Endothelial cell (in vitro differentiated cells): ENCODE measurements around the gene TRAF4. TPM values are rescaled to one million over a fixed set of nuclear protein-coding genes. Genes with fewer than 3 reads are reported as not detected.

Experiments
- DNase-seq: peaks from one replicate; pipeline ENCODE4 v3.0.0; 2021; ENCODE audit warnings: low spot score
- H3K27ac Mint-ChIP-seq: one replicate; pipeline ENCODE4 v1.8.0; 2021; ENCODE audit warnings: mixed read lengths, inconsistent platforms; ENCODE audit not compliant: unreplicated experiment
- H3K27me3 Mint-ChIP-seq: one replicate; pipeline ENCODE4 v1.8.0; 2021; ENCODE audit warnings: mild to moderate bottlenecking, moderate library complexity, mixed read lengths, inconsistent platforms; ENCODE audit not compliant: unreplicated experiment
- H3K36me3 Mint-ChIP-seq: one replicate; pipeline ENCODE4 v1.8.0; 2021; ENCODE audit warnings: mild to moderate bottlenecking, low read depth, mixed read lengths, inconsistent platforms; ENCODE audit not compliant: unreplicated experiment
- H3K4me1 Mint-ChIP-seq: one replicate; pipeline ENCODE4 v1.8.0; 2021; ENCODE audit warnings: mild to moderate bottlenecking, mixed read lengths, inconsistent platforms; ENCODE audit not compliant: unreplicated experiment
- H3K4me3 Mint-ChIP-seq: one replicate; pipeline ENCODE4 v1.8.0; 2021; ENCODE audit warnings: mild to moderate bottlenecking, mixed read lengths, inconsistent platforms; ENCODE audit not compliant: unreplicated experiment
- H3K9me3 Mint-ChIP-seq: one replicate; pipeline ENCODE4 v1.8.0; 2021; ENCODE audit warnings: mixed read lengths, inconsistent platforms; ENCODE audit not compliant: unreplicated experiment
- total RNA-seq: library from RNA; stranded (reverse); fragmentation: NEBNext Ultra II Directional; extraction: Animal tissue kit (Norgen Biotek cat#: 25700); gene quantifications from one replicate; pipeline ENCODE4 v1.2.1, GENCODE V29; 2021; ENCODE audit not compliant: unreplicated experiment
- TF ChIP-seq, protein P1 (sequence below): fragments of 200-600 bp; sonication (generic); IDR thresholded peaks from one replicate; pipeline ENCODE4 v1.5.0; 2021; ENCODE audit warnings: antibody characterized with exemption; ENCODE audit not compliant: unreplicated experiment

The TRAF4 gene
- total RNA-seq, 1 donor from 2014 or later: 166 TPM

DNA sequence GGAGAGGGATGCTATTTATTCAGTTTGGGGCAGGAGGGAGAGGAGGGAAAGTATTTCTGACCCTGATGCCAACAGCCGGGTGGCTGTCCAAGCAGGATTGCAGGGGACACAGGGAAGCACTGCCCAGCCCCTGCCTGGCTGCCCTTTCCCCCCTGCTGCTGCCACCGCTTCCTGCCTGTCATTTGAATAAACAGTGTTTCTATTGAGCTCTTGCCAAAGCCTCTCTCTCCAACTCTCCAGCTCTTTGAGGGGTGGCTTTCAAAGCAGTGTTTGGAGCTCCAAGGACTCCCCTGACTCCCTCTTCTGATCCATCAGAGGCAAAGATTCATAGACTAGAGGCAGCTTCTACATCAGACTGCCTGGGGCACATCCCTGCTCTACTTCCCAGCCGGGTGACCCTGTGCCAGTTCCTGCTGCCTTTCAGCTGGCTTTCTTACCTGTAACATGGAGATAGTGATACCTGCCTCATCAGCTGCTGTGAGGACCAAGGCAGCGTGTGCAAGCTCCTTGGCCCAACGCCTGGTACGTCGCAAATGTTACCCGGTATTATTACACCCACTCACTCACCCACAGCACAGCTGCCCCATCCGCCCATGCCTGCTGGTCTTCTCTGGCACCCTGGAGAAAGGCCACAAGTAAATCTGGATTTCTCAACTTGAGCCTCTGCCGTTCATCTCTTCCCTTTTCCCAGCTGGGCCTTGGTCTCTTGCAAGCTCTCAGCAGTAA, 41.6 kb upstream of the TRAF4 start:
- no peak for DNase-seq
- Mint-ChIP-seq H3K36me3 (peaks cover 66% of the 10 kb centered on the region), H3K4me1 (peaks cover 13% of the 10 kb centered on the region), H3K27me3 (peaks cover 10% of the 10 kb centered on the region), H3K9me3 (no peaks in the 10 kb centered on the region), H3K27ac (peak overlapping the region; percentile 70), H3K4me3 (peak overlapping the region; percentile 53)
- TF ChIP-seq, protein P1, sequence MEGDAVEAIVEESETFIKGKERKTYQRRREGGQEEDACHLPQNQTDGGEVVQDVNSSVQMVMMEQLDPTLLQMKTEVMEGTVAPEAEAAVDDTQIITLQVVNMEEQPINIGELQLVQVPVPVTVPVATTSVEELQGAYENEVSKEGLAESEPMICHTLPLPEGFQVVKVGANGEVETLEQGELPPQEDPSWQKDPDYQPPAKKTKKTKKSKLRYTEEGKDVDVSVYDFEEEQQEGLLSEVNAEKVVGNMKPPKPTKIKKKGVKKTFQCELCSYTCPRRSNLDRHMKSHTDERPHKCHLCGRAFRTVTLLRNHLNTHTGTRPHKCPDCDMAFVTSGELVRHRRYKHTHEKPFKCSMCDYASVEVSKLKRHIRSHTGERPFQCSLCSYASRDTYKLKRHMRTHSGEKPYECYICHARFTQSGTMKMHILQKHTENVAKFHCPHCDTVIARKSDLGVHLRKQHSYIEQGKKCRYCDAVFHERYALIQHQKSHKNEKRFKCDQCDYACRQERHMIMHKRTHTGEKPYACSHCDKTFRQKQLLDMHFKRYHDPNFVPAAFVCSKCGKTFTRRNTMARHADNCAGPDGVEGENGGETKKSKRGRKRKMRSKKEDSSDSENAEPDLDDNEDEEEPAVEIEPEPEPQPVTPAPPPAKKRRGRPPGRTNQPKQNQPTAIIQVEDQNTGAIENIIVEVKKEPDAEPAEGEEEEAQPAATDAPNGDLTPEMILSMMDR: no peak

DNA sequence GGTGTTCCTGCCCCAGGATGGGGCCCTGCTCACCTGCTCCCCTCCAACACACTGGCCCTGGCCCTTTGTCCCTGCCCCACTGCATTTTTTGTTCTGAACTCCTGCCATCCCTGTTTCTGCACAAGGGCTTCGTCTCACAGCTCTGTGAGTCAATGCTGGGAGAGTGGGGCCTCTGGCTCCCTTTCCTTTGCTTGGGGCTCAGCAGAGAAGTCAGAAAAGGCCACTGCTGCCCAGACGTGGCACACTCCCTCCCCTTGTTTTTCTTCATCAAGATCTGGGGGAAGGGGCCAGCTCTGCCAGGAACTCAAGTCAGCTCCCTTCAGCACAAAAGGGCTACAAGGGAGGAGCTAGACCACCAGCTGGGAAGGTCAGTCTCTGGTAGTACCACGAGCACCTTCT, 41.1 kb upstream of the TRAF4 start:
- H3K27me3 Mint-ChIP-seq: peaks cover 10% of the 10 kb centered on the region
- H3K9me3 Mint-ChIP-seq: no peaks in the 10 kb centered on the region
- peaks cover 66% of the 10 kb centered on the region for H3K36me3 Mint-ChIP-seq
- peak overlapping the region; percentile 53 for H3K4me3 Mint-ChIP-seq
- no peak overlapping the region for H3K27ac Mint-ChIP-seq
- TF ChIP-seq, protein P1: no peak
- peaks cover 15% of the 10 kb centered on the region for H3K4me1 Mint-ChIP-seq
- no peak for DNase-seq

DNA sequence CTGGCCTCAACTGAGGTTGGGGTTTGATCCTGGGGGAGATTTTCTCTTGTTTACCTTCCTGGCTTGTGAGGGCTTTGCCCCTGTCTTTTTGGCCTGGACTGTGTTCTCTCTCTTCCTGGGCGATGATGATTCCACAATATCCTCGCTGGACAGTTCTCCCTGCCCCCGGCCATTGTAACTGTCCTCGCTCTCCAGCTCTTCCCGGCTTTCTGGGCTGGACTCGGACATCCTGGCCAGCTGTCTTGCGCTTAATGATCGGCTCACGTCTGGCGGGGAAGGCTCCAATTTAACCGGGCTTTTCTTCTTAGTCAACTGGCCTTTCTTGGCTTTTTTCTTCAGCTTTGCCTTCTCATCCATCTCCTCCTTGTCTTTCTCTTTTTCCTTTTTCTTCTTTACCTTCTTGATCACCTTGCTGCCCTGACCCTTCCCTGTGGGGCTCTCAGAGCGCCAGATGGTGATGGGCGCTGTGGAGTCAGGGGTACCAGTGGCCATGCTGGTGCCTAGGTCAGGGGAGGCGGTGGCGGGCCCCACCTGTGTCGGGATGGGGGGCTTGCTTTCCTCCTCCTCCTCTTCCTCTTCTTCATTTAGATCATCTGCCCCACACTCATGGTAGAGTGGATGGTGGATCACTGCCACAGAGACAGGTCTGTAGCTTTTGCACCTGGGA, 40.1 kb upstream of the TRAF4 start:
- DNase-seq: no peak
- no peaks in the 10 kb centered on the region for H3K9me3 Mint-ChIP-seq
- H3K36me3 Mint-ChIP-seq: peaks cover 64% of the 10 kb centered on the region
- TF ChIP-seq, protein P1: no peak
- H3K27me3 Mint-ChIP-seq: peaks cover 13% of the 10 kb centered on the region
- H3K27ac Mint-ChIP-seq: peak overlapping the region; percentile 77
- peaks cover 15% of the 10 kb centered on the region for H3K4me1 Mint-ChIP-seq
- H3K4me3 Mint-ChIP-seq: peak overlapping the region; percentile 79

DNA sequence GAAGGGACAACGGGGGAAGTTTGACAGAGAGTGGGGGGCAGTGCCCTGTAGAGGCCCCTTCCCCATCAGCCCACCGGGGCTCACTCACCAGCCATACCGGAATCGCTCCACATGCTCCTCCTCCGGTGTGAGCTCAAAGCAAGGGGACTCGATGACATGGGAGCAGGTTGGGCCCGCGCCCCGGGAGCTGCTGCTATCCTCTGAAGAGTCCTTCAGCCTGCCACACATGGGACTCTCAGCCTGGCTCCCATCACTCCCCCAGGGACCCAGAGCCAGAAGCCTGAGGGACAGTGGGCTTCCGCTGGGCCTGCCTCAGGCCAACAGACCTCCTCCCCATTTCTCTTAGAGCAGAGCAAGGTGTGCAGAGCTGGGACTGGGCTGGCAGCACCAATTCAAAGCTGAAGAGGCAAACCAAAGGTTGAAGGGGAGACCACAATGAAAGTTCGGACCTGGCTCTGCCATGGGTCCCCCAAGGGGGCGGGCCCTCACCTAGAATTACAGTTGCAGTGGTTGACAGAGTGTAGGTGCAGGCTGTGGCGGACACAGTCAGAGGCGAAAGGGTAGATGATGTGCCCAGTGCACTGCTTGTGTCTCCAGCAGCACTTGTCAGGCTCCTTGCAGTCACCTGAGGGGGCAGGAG, 39.5 kb upstream of the TRAF4 start:
- H3K27ac Mint-ChIP-seq: no peak overlapping the region
- H3K9me3 Mint-ChIP-seq: no peaks in the 10 kb centered on the region
- H3K4me3 Mint-ChIP-seq: no peak overlapping the region
- peaks cover 14% of the 10 kb centered on the region for H3K27me3 Mint-ChIP-seq
- TF ChIP-seq, protein P1: no peak
- no peak for DNase-seq
- peaks cover 15% of the 10 kb centered on the region for H3K4me1 Mint-ChIP-seq
- peaks cover 57% of the 10 kb centered on the region for H3K36me3 Mint-ChIP-seq
